Endothelial cell (in vitro differentiated cells): Measurements from ENCODE around the gene KDM4F. TPM values are rescaled to one million over a fixed set of nuclear protein-coding genes. Genes with fewer than 3 reads are reported as not detected.

Experiments
- total RNA-seq: library from RNA; stranded (reverse); fragmentation: NEBNext Ultra II Directional; extraction: Animal tissue kit (Norgen Biotek cat#: 25700); gene quantifications from one replicate; pipeline ENCODE4 v1.2.1, GENCODE V29; 2021; ENCODE audit not compliant: unreplicated experiment

The KDM4F gene
- total RNA-seq, 1 donor from 2014 or later, result not detected

Other genes starting within 250 kb of the KDM4F start
- gene CWC15, start 75.9 kb upstream of the KDM4F start, total RNA-seq, result 84.1 TPM
- 1.8 TPM for gene KDM4D, start 75.7 kb upstream of the KDM4F start, total RNA-seq
- gene KDM4E, start 24.2 kb upstream of the KDM4F start, total RNA-seq, result not detected
- gene SRSF8, start 17.5 kb downstream of the KDM4F start, total RNA-seq, result 25.2 TPM
- 4.5 TPM for gene ENDOD1, start 40.4 kb downstream of the KDM4F start, total RNA-seq
- gene SESN3, start 181.8 kb downstream of the KDM4F start, total RNA-seq, result 94.5 TPM